Stimulated activated CD4-positive, alpha-beta T cell treated with anti-CD3 and anti-CD28 coated beads, Interleukin-12 subunit alpha, Interleukin-12 subunit beta, amount 100 ng/mL, for 48 hours (primary cell): ENCODE results near the gene SCIMP.
"Not testable (repeated sequence)": the region's sequence is repeated elsewhere in the genome, so short reads cannot be mapped to it uniquely, and the experiment has no call there.

ENCODE experiments used
- DNase-seq, 3 donors: peaks; one replicate each; pipeline ENCODE4 v3.0.0-alpha.2; 2020; ENCODE audit warnings: low read depth in 2 of 3, low spot score in 1 of 3

The SCIMP gene

DNA sequence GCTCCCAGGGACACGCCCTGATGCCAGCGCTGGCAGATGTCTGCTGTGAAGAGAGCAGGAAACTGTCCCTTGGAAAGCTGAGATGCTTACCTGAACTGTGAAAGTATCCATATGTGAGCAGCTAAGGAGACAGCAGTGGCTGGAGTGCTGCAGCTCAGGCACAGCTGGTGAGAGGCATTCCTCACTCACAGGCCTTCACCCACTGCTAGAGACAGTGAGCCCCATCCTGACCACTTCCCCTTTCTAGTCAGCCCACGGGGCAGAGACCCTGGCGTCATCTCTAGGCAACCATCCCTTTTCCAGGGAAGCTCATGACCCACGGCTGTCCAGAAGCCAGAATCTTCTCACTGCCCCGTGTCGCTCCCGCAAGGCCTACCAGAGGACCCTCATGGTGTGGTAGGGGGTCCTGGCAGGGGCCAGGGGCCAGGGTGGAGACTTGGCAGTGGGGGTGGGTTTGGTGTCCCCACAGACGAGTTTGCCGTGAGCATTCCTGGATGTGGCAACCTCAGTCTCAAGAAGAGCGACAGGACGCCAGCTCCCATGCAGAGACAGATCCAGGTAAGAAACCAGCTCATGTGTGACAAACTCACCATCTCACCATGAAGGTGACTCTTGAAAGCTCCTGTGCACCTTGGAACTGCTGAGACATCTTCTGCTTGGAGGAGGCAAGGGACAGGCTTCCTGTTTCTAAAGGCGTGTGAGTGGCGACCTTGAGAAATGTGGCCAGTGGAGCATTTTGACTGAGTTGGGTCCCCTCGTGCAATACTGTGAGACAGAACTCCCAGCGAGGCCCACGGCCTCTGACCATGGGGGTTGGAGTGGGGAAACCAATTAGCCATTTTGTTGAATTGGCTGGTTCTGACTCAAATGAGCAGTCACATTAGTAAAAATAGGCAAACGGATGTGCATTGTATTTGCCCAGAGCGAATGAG is at the start of gene SCIMP:
Gene SCIMP, minus strand, starts transcription at position 216 of the 932 bp plus-strand sequence. Its CDS starts 105 bp downstream, at position 111.
- no peak for DNase-seq

GRCh38 chr17:5283571-5284315 is 49.1 kb upstream of the SCIMP start:
- DNase-seq: no peak

DNA sequence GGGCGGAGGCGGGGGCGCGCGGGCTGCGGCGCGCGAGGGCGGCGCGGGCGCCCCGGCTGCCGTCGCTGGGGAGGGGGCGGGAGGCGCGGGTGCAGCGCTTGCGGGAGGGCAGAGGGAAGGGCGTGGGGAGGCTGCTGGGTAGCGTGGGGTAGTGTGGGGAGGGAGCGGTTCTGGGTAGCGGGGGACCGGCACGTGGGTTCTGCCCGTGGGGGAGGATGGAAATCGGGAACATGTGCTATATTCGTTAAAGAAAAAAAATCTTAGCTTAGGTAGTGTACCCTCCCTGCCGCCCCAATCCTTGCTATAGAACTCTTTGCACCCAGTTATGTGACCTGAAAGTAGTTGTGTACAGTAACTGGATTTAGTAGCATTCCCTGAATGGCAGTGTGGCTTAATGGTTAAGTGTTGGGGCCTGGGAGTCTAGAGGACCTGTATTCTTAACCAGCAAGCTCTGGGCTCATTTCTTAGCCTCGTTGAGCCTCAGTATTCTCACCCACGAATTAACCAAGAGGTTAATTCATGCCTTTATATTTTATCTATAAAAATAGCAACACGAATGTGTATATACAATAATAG is 48.1 kb upstream of the SCIMP start:
- DNase-seq: peak; percentile 8 to 27 (median 12)

- DNase-seq: peak; percentile 87 to 95 (median 87)
These were observed 47.4 kb upstream of the SCIMP start, which contains the start of gene RABEP1 for GRCh38 chr17:5281814-5282641. Gene RABEP1 (plus strand): TSS chr17:5282284. CDS start chr17:5282487, 203 bp downstream.

- peak; percentile 18 to 46 (median 19) for DNase-seq
These were observed 37.7 kb upstream of the SCIMP start for GRCh38 chr17:5272322-5272721.

DNA sequence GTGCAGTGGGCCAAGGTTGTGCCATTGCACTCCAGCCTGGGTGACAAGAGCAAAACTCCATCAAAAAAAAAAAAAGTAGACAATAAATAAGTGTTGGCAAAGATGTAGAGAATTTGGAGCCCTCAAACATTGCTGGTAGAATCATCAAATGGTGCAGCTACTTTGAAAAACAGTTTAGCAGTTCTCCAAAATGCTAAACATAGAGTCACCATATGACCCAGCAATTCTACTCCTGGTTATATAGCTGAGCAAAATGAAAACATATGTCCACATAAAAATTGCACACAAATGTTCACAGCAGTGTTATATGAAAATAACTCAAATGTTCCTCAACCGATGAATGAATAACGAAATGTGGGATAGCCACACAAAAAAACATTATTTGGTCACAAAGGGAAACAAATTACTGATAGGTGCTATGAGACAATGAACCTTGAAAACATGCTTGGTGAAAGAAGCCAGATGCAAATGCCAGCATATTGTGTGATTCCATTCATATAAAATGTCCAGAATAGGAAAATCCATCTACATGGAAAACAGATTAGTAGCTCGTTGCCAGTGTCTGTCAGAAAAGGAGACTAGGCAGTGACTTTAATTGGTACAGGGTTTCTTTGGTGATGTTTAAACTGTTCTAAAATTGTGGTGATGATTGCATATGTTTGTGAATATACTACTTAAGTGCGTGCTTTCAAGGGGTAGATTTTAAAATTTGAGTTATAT is 34.7 kb upstream of the SCIMP start:
- DNase-seq: no peak

GRCh38 chr17:5264893-5265292 is 30.2 kb upstream of the SCIMP start:
- DNase-seq: no peak

DNA sequence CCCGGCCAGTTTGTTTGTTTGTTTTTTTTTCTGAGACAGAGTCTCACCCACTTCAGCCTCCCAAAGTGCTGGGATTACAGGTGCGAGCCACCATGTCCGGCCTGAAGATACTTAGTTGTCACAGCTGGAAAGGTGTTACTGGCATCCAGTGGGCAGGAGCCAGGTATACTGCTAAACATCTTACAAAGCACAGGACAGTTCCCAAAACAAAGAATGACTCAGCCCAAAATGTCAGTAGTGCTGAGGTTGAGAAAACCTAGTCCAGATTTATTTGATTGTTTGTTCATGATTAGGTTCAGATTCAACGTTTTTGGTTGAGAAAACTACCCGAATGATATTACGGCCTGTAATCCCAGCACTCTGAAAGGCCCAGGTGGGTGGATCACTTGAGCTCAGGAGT is 28.8 kb upstream of the SCIMP start:
- no peak for DNase-seq

GRCh38 chr17:5262416-5262991 is 27.8 kb upstream of the SCIMP start:
- no peak for DNase-seq

DNA sequence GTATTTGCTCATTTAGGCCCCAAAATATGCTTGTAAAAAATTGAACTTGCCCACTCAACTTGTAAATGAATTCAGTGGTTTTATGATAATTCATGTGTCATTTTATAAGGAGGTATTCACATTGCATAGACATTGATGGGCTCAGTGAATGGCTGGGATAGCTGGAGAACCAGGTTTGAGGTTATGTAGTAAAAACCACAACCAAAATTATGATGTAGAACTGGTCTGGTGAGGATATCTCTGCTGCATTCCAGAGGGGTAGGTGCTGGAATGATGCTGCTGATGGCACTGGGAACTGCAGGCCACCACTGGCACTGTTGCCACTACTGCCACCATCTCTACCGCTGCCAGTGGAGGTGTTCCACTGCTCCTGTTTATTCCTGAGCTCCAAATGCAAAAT is 25.9 kb upstream of the SCIMP start:
- no peak for DNase-seq

GRCh38 chr17:5257124-5257523 is 22.5 kb upstream of the SCIMP start:
- no peak for DNase-seq

DNA sequence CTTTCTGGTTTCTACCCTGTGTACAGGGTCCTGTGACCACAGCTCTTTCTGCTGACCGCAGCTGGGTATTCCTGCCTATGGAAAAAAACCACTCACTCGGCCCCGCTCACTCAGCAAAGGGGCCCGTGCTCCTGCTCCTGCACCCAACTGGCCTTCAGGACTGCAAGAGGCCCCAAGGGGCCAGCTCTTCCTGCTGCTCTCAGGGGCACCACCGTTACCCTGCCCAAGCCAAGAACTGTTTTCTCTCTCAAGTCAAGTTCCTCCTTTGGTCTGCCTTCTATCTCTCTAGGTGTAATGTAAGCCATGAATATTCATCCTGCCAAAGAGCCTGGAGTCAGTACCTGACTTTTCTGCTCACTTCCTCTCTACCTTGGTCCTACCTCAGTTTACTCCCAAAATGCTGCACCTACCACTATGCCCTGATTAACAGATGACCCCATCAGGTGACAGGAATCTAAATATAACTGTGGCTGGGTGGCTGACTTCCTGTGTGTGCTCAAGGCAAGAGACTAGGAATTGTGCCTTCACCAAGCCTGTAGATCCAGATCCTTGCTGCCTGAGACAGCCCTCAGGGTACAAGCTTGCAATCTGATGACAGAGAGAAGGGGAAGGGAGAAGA is 20.4 kb upstream of the SCIMP start:
- no peak for DNase-seq

- no peak for DNase-seq
These were observed 19.8 kb upstream of the SCIMP start for GRCh38 chr17:5254414-5254813.

DNA sequence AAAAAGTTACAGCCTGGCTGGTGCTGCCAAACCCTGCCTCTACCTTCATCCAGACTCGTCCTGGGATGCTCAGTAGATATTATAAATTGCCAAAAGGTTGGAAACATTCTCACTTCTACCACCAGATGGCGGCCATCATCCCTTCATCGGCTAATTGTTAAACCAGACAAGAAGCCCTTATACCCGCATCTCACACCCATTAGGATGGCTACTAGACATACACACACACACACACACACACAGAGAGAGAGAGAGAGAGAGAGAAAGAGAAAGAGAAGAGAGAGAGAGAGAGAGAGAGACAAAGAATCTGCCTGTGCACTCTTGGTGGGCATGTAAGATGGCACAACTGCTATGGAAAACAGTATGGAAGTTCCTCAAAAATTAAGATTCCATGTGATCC is 15.0 kb upstream of the SCIMP start:
- DNase-seq: peak; percentile 44 to 78 (median 47)

- DNase-seq: no peak
These were observed 14.3 kb upstream of the SCIMP start for GRCh38 chr17:5248821-5249479.

GRCh38 chr17:5247621-5248020 is 13.0 kb upstream of the SCIMP start:
- DNase-seq: no peak

DNA sequence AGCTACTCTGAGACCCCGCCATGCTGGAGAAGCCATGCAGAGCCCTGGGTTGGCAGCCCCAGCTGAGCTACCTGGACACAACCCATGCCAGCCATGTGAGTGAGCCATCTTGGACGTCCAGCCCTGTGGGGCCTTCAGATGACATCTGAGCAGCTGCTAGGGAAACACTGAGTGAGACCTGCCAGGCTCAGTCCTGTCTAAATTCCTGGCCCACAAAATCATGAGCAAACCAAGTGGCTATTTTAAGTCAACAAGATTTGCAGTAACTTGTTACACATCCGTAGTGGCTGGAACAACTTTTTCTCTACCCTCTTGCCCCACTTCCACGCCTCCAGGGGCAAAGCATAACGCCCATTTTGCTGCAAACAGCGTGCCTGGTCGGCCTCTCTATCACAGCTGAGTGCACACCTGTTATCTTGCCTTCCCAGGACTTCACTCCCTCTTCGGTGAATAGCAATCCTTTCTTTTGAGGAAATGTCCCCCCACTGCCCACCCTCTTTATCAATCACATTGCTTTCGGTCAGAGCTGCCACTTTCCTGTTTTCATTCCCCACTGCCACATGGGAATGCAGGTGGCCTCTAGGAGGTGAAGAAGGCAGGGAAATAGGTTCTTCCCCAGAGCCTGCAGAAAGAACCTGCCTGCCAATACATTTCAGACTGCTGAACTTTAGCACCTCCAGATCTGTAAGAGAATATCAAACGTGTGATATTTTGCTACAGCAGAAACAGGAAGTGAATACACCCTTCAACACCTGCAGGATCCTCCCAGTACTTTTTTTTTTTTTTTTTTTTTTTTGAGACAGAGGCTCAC is 7.4 kb upstream of the SCIMP start:
- no peak for DNase-seq

DNA sequence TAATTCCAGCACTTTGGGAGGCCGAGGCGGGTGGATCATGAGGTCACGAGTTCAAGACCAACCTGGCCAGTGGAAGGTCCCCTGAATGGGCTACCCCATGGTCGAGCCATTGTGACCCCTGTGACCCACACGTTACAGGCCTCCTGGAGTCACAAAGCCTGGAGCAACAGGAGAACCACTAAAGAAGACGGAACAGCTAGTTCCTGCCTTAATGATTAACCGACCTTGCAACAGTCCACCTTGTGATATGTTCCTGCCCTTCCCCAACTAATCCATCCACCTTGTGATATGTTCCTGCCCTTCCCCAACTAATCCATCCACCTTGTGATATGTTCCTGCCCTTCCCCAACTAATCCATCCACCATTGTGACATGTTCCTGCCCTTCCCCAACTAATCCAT is 5.1 kb upstream of the SCIMP start:
- not testable (repeated sequence) for DNase-seq
